NCI-H510A (cell line): Measurements from ENCODE around the gene OR6B3.
"Not testable (repeated sequence)": the region's sequence is repeated elsewhere in the genome, so short reads cannot be mapped to it uniquely, and the experiment has no call there.

Source experiments
- DNase-seq: peaks from one replicate; lab custom pipeline; 2025; lab: John Stamatoyannopoulos, UW

Gene OR6B3

GRCh38 chr2:240053173-240054155 is at the start of gene OR6B3:
Gene OR6B3, minus strand, starts transcription at chr2:240053521.
- DNase-seq = no peak

DNA sequence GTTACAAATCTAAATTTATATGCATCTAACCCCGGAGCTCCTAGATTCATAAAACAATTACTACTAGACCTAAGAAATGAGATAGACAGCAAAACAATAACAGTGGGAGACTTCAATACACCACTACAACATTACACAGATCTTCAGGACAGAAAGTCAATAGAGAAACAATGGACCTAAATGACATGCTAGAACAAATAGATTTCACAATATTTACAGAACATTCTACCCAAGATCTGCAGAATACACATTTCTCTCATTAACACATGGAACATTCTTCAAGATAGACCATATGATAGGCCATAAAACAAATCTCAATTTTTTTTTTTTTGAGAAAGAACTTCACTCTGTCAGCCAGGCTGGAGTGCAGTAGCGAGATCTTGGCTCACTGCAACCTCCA is 45.0 kb upstream of the OR6B3 start:
- no peak for DNase-seq

DNA sequence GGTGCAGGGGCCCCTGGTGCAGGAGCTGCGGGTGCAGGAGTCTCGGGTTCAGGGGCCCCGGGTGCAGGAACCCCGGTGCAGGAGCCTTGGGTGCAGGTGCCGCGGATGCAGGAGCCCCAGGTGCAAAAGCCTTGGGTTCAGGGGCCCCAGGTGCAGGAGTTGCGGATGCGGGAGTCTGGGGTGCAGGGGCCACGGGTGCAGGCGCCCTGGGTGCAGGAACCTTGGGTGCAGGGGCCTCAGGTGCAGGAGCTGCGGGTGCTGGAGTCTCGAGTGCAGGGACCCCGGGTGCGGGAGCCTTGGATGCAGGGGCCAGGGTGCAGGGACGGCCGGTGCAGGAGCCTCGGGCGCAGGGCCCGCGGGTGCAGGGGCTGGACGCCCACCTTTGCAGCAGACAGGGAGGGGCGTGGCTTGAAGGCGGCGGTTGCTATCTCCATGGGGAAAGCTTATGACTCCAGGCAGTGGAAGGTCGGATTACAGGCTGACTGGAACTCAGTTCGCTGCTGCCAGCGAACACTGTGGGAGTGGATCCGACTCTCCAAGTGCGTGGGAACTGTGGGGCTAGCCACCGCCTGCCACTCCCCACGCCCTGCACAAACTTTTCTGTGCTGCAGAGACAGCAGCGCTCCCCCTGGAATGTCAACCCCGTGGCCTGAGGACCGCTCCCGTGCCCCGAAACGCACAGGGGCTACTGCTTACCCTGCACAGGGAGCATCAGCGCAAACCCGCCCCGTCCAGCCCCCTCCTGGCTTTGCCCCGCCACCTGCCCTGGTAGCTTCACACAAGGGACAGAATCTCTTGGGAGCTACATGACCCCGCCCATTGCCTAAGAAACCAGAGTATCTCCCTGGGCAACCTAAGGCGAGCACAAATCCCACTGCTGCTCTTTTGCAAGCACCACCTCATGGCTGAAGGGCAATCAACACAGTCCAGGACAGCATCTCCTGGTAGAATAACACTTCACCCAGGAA is 42.5 kb upstream of the OR6B3 start:
- DNase-seq = no peak

DNA sequence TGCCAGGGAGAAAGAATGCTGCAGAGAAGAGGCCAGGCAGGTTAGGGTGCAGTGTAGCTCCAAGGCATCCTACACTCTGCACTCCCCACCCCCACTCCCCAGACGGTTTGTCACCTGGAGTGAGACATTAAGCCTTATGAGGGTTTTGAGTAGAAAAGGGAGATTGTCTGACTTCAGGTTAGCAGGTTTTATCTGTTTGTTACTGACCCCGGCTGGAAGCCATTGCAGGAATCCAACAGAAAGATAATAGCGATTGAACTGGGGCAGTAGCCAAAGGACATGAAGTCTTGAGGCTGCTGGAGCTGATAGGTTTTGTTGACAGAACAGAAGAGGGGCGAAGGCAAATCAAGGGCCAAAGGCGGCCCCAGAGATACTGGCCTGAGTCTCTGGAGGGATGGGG is 36.0 kb upstream of the OR6B3 start:
- no peak for DNase-seq

DNA sequence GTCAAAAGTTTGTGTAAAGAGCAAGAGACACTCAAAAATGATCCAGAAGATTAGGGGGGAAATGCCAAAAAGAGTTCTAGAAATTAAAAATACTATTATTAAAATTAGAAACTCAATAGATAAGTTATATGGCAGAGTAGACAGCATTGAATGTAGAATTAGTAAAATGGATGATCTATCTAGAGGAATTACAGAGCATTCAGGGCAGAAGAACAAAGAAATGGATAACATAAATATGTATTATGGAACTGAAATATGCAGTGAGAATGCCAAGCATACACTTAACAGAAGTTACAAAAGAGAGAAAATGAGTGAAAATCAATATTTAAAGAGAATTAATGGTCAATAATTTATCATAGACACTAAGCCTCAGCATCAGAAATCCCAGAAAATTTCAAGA is 33.2 kb upstream of the OR6B3 start:
- DNase-seq = no peak

DNA sequence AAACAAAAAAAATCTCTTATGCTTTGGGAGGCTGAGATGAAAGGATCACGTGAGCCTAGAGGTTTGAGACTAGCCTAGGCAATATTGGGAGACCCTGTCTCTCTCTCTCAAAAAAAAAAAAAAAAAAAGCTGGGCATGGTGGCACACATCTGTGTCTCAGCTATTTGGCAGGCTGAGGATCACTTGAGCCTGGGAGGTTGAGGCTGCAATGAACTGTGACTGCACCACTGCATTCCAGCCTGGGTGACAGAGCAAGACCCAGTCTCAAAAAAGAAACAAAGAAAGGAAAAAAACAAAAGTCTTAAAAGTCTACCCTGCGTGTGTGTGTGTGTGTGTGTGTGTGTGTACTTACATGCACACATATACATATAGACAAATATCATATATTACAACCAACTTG is 25.3 kb upstream of the OR6B3 start:
- DNase-seq = no peak

GRCh38 chr2:240077442-240077841 is 24.1 kb upstream of the OR6B3 start:
- DNase-seq = no peak

DNA sequence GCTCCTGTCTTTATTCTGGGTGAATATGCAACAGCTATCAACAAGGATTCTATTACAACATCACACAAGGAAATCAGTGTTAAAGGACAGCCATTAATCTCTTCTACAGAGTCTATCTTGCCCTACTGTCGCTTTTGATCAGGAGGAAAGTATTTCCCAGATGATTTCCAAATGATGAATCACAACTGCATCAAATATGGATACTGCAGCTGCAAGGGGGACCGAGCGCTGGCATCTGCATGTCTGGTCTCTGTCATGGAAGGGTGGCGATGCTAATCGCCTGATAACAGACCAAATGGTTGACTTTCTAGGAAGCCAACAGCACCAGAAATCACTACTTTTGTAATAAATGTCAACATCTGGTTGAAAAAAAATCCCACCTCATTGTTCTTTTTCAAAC is 21.2 kb upstream of the OR6B3 start:
- no peak for DNase-seq

GRCh38 chr2:240070907-240071306 is 17.6 kb upstream of the OR6B3 start:
- DNase-seq = no peak

- DNase-seq = no peak
Observed at GRCh38 chr2:240069829-240070228, 16.5 kb upstream of the OR6B3 start.

DNA sequence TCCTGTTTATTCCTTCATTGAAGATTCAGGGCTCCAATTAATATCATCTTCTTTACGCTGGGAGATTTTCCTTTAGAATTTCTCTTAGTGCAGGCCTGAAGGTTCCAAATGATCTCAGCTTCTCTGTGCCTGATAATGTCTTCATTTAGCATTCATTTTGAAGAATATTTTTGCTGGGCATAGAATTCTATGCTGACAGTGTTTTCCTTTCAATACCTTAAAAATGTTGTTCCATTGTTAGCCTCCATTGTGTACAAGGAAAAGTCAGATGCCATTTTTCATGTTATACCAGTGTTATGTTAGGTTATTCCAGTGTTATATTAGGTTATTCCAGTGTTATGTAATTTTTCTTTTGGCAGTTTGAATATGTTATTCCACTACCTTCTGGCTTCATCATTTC is 14.9 kb upstream of the OR6B3 start:
- no peak for DNase-seq

- DNase-seq = no peak
Observed at GRCh38 chr2:240066489-240066888, 13.2 kb upstream of the OR6B3 start.

- DNase-seq = no peak
Observed at GRCh38 chr2:240064898-240065297, 11.6 kb upstream of the OR6B3 start.

- DNase-seq = no peak
Observed at GRCh38 chr2:240060977-240061591, 7.8 kb upstream of the OR6B3 start.

GRCh38 chr2:240056678-240057077 is 3.4 kb upstream of the OR6B3 start:
- DNase-seq = no peak

DNA sequence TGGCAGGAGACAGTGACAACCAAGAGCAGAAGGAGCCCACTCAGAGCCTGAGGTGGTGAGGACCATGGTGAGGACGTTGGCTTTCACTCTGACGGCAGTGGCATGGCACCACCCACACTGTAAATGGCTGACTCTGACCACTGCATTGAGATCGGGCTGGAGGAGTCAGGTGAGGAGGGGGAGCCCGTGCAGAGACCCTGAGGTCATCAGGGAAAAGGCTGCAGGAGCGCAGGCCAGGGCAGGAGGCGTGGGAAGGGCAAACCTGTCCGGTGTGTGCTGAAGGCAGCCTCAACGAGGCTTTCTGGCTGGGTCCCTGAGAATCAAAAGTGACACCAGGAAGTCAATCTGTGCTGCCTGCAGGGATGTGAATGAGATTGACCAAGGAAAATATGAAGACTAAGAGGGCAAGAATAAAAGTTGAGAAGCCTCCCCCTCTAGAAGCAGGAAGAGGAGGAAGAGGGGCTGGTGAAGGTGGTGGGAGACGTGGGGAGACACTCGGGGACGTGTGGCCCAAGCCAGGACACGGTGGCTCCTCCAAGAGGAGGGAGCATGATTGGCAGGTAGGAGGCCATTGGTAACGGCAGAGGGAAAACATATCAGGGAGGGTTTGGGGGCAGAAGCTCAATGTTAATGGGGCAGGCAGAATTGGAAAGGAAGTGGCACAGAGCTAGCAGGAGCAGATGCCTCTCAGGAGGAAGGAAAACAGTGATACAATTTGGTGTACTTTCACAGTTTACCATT is 2.0 kb upstream of the OR6B3 start:
- DNase-seq = no peak

GRCh38 chr2:240052524-240052923 is 797 bp downstream of the OR6B3 start:
- DNase-seq = no peak

- no peak for DNase-seq
Observed at GRCh38 chr2:240051697-240052096, 1.6 kb downstream of the OR6B3 start.

- DNase-seq = no peak
Observed at GRCh38 chr2:240050278-240050677, 3.0 kb downstream of the OR6B3 start.

DNA sequence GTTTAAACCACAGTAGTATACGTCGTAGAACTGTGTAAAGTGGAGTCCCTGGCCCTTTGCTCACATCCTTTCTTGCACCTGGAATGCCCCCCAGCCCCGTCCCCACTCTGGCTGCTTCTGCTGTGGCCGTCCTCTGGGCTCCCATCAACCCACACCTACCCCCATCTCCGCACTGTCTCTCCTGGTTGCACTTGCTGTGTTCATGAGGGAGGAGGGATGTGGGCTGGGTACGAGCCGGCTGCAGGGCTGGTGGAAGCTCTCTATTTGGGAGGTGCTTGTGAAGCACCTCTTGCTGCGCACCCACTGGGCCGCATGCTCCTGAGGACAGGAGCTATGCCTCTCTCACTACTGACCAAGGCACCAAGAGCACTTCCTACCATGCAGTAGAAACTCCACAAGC is 5.1 kb downstream of the OR6B3 start:
- no peak for DNase-seq

- DNase-seq = no peak
Observed at GRCh38 chr2:240045098-240045497, 8.2 kb downstream of the OR6B3 start.

DNA sequence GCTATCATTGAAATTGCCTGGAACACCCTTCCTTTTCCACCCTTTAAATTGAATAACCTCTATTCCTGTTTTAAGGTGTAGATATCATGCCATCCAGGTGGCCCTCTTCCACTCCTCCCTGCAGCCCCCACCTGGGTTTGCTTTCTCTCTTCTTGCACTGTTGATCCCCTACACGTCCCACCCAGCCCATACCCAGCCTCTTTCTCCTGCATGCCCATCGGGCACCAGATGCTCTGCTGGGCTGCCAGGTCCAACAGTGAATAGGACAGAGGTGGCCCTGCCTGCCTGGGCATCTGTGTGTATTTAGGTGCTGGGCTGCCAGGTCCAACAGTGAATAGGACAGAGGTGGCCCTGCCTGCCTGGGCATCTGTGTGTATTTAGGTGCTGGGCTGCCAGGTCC is 9.2 kb downstream of the OR6B3 start:
- DNase-seq = not testable (repeated sequence)
